H1 (cell line): ENCODE data around the gene GDPD5. TPM values are rescaled to one million over a fixed set of nuclear protein-coding genes. Genes with fewer than 3 reads are reported as not detected.

ENCODE experiments used
- CTCF ChIA-PET: fragments of 300-600 bp; sonication (Branson Sonifier 250); formaldehyde crosslinking; loops from one replicate; lab custom pipeline; 2021; ENCODE audit not compliant: partially characterized antibody; lab: Charles Lee
- POLR2A ChIA-PET: fragments of 300-600 bp; sonication (Branson Sonifier 250); formaldehyde crosslinking; loops from one replicate; lab custom pipeline; 2021; ENCODE audit warnings: inconsistent platforms; ENCODE audit not compliant: partially characterized antibody; lab: Charles Lee
- DNase-seq, 2 experiments: peaks; one replicate each; pipeline versions ENCODE4 v3.0.0 to v3.0.0-alpha.2; 2010 to 2022; ENCODE audit warnings: low spot score in 2 of 2, low read depth in 1 of 2, mixed read lengths in 1 of 2
- FAIRE-seq: peaks from 2 replicates; lab custom pipeline; 2011; peaks lifted over from hg19 to GRCh38; lab: Jason Lieb, UNC
- H2AFZ ChIP-seq: 2 replicates; pipeline ENCODE4 v1.8.1; 2012; ENCODE audit warnings: low read length, inconsistent platforms
- H2AK5ac ChIP-seq: 2 replicates; pipeline ENCODE4 v1.6.1; 2013; ENCODE audit warnings: low read depth, low read length
- H2BK120ac ChIP-seq: replicated peaks from 2 replicates; pipeline ENCODE3; 2013; ENCODE audit warnings: low read depth, low read length, inconsistent platforms
- H2BK12ac ChIP-seq: 2 replicates; pipeline ENCODE4 v1.6.1; 2013; ENCODE audit warnings: low read depth, low read length
- H2BK15ac ChIP-seq: 2 replicates; pipeline ENCODE4 v1.6.1; 2013; ENCODE audit warnings: low read length
- H2BK20ac ChIP-seq: 2 replicates; pipeline ENCODE4 v1.6.1; 2013; ENCODE audit warnings: low read length
- H2BK5ac ChIP-seq: 2 replicates; pipeline ENCODE4 v1.6.1; 2013; ENCODE audit warnings: low read depth, low read length
- H3K14ac ChIP-seq: 2 replicates; pipeline ENCODE4 v1.6.1; 2013; ENCODE audit warnings: inconsistent platforms; ENCODE audit not compliant: insufficient read length
- H3K18ac ChIP-seq: 2 replicates; pipeline ENCODE4 v1.6.1; 2013; ENCODE audit warnings: low read length; ENCODE audit errors: extremely low read depth
- H3K23ac ChIP-seq: 2 replicates; pipeline ENCODE4 v1.6.1; 2013; ENCODE audit warnings: inconsistent platforms; ENCODE audit not compliant: insufficient read length
- H3K23me2 ChIP-seq: 2 replicates; pipeline ENCODE4 v1.6.1; 2013; ENCODE audit warnings: low read depth, low read length
- H3K27ac ChIP-seq: 2 replicates; pipeline ENCODE4 v1.6.1; 2011; ENCODE audit warnings: low read depth, low read length, inconsistent platforms
- H3K27me3 ChIP-seq, 4 experiments: replicated peaks in 1 of 4; 1 replicate in 1 of 4; 2 replicates in 3 of 4; pipeline versions ENCODE4 v1.6.1 to v1.8.1; 2011 to 2013; ENCODE audit warnings: low read length in 3 of 4, mild to moderate bottlenecking in 3 of 4, inconsistent platforms in 2 of 4, mixed read lengths in 2 of 4, moderate library complexity in 1 of 4; ENCODE audit not compliant: control insufficient read depth in 3 of 4, insufficient read depth in 3 of 4; ENCODE audit errors: extremely low read depth in 1 of 4
- H3K36me3 ChIP-seq, 4 experiments: 2 replicates each; pipeline versions ENCODE4 v1.6.1 to v1.8.1; 2011 to 2013; ENCODE audit warnings: mild to moderate bottlenecking in 4 of 4, low read length in 3 of 4, moderate library complexity in 2 of 4, control low read depth in 1 of 4, inconsistent platforms in 1 of 4; ENCODE audit not compliant: insufficient read depth in 4 of 4, control insufficient read depth in 2 of 4
- H3K4ac ChIP-seq: replicated peaks from 2 replicates; pipeline ENCODE3; 2013; ENCODE audit warnings: low read length, low read depth, mixed read lengths, inconsistent platforms; ENCODE audit not compliant: insufficient read length
- H3K4me1 ChIP-seq, 4 experiments: replicated peaks in 1 of 4; 1 replicate in 1 of 4; 2 replicates in 3 of 4; pipeline versions ENCODE4 v1.6.1 to v1.8.1; 2011 to 2013; ENCODE audit warnings: low read length in 3 of 4, inconsistent platforms in 2 of 4, mixed read lengths in 1 of 4; ENCODE audit not compliant: insufficient read depth in 4 of 4, control insufficient read depth in 3 of 4
- H3K4me2 ChIP-seq, 2 experiments: 2 replicates each; pipeline versions ENCODE4 v1.6.1 to v1.8.1; 2011 to 2013; ENCODE audit warnings: low read depth in 2 of 2, low read length in 2 of 2, control low read depth in 1 of 2, inconsistent platforms in 1 of 2, mild to moderate bottlenecking in 1 of 2; ENCODE audit not compliant: insufficient read depth in 1 of 2
- H3K4me3 ChIP-seq, 4 experiments: fragments of 200-600, 300-600 bp in 1 of 4; sonication (generic), shearing (Covaris generic), sonication (Bioruptor Twin) in 1 of 4; 2 replicates each; pipeline versions ENCODE4 v1.5.1 to v1.8.1; 2011 to 2016; ENCODE audit warnings: low read length in 4 of 4, low read depth in 3 of 4, control low read depth in 2 of 4, inconsistent platforms in 2 of 4, mild to moderate bottlenecking in 2 of 4, mixed read lengths in 1 of 4, moderate library complexity in 1 of 4; ENCODE audit not compliant: insufficient read depth in 2 of 4; ENCODE audit errors: extremely low read depth in 1 of 4
- H3K56ac ChIP-seq: replicated peaks from 2 replicates; pipeline ENCODE3; 2013; ENCODE audit warnings: low read depth, mild to moderate bottlenecking, mixed read lengths, low read length, inconsistent platforms; ENCODE audit not compliant: insufficient read length
- H3K79me1 ChIP-seq: 2 replicates; pipeline ENCODE4 v1.6.1; 2013; ENCODE audit warnings: low read depth, low read length, control low read depth
- H3K79me2 ChIP-seq, 2 experiments: 2 replicates each; pipeline versions ENCODE4 v1.6.1 to v1.8.1; 2012 to 2013; ENCODE audit warnings: low read length in 2 of 2, mild to moderate bottlenecking in 2 of 2, inconsistent platforms in 1 of 2; ENCODE audit not compliant: insufficient read depth in 2 of 2, control insufficient read depth in 1 of 2
- H3K9ac ChIP-seq, 4 experiments: replicated peaks in 1 of 4; 1 replicate in 1 of 4; 2 replicates in 3 of 4; pipeline versions ENCODE4 v1.6.1 to v1.8.1; 2011 to 2013; ENCODE audit warnings: low read depth in 3 of 4, low read length in 3 of 4, control low read depth in 2 of 4, mild to moderate bottlenecking in 2 of 4, moderate library complexity in 2 of 4, inconsistent platforms in 1 of 4; ENCODE audit errors: extremely low read depth in 1 of 4
- H3K9me3 ChIP-seq, 2 experiments: 2 replicates each; pipeline versions ENCODE4 v1.6.1 to v1.8.1; 2012 to 2013; ENCODE audit warnings: mild to moderate bottlenecking in 2 of 2, moderate library complexity in 2 of 2, control low read depth in 1 of 2, inconsistent platforms in 1 of 2, low read depth in 1 of 2, low read length in 1 of 2, mixed read lengths in 1 of 2; ENCODE audit not compliant: insufficient read depth in 2 of 2
- H4K20me1 ChIP-seq, 2 experiments: replicated peaks in 1 of 2; 2 replicates each; pipeline versions ENCODE3 to v1.8.1; 2011 to 2013; ENCODE audit warnings: inconsistent platforms in 2 of 2, low read length in 2 of 2, mild to moderate bottlenecking in 1 of 2; ENCODE audit not compliant: insufficient read depth in 2 of 2, control insufficient read depth in 1 of 2
- H4K5ac ChIP-seq: 2 replicates; pipeline ENCODE4 v1.6.1; 2013; ENCODE audit warnings: low read length, low read depth, mixed read lengths, inconsistent platforms; ENCODE audit not compliant: insufficient read length
- H4K8ac ChIP-seq: 2 replicates; pipeline ENCODE4 v1.8.0; 2013; ENCODE audit warnings: mild to moderate bottlenecking, moderate library complexity, low read length, inconsistent platforms; ENCODE audit not compliant: insufficient read depth; ENCODE audit errors: extremely low read depth
- H4K91ac ChIP-seq: replicated peaks from 2 replicates; pipeline ENCODE3; 2013; ENCODE audit warnings: low read length, mixed read lengths, inconsistent platforms; ENCODE audit not compliant: insufficient read length
- ASH2L ChIP-seq: fragments of 200-600, 300-600 bp; sonication (generic); IDR thresholded peaks from one replicate; pipeline ENCODE4 v1.7.1; 2017; ENCODE audit warnings: low read length
- CTBP2 ChIP-seq: IDR thresholded peaks from 2 replicates; pipeline ENCODE4 v1.7.0; 2011; ENCODE audit warnings: borderline replicate concordance, mild to moderate bottlenecking, moderate library complexity, mixed read lengths, low read length; ENCODE audit not compliant: insufficient read depth, insufficient read length
- EP300 ChIP-seq, 2 experiments: IDR thresholded peaks; 1 replicate in 1 of 2; 2 replicates in 1 of 2; pipeline ENCODE4 v1.6.1; 2011 to 2012; ENCODE audit warnings: low read depth in 2 of 2, low read length in 2 of 2, mild to moderate bottlenecking in 2 of 2, borderline replicate concordance in 1 of 2, inconsistent platforms in 1 of 2, moderate library complexity in 1 of 2
- HDAC6 ChIP-seq: IDR thresholded peaks from one replicate; pipeline ENCODE4 v1.7.1; 2012; ENCODE audit warnings: low read depth, mild to moderate bottlenecking, inconsistent platforms, low read length, moderate library complexity
- KDM5A ChIP-seq: fragments of 200-600 bp; IDR thresholded peaks from 2 replicates; pipeline ENCODE4 v1.7.1; 2012; ENCODE audit warnings: mild to moderate bottlenecking, low read length, inconsistent platforms, mixed read lengths
- MAFK ChIP-seq: IDR thresholded peaks from 2 replicates; pipeline ENCODE4 v1.6.1; 2012; ENCODE audit warnings: low read depth, mild to moderate bottlenecking, improper control_type of control experiment, low read length
- NANOG ChIP-seq: IDR thresholded peaks from 2 replicates; pipeline ENCODE4 v1.6.1; 2011; ENCODE audit warnings: low read length, low read depth, mild to moderate bottlenecking, inconsistent platforms; ENCODE audit not compliant: insufficient read depth, poor library complexity, severe bottlenecking
- PHF8 ChIP-seq: fragments of 200-600 bp; sonication (generic); conservative IDR thresholded peaks from 2 replicates; pipeline ENCODE4 v1.7.1; 2012; ENCODE audit warnings: low read depth, mild to moderate bottlenecking, inconsistent platforms, low read length, moderate library complexity
- RFX5 ChIP-seq: IDR thresholded peaks from 2 replicates; pipeline ENCODE4 v1.6.1; 2011; ENCODE audit warnings: low read depth, low read length, improper control_type of control experiment, borderline replicate concordance
- SAP30 ChIP-seq: fragments of 300-600 bp; sonication (generic); IDR thresholded peaks from 2 replicates; pipeline ENCODE4 v1.7.1; 2012; ENCODE audit warnings: low read length, moderate library complexity, mild to moderate bottlenecking, inconsistent platforms; ENCODE audit not compliant: insufficient read depth, insufficient replicate concordance
- TCF12 ChIP-seq: IDR thresholded peaks from 2 replicates; pipeline ENCODE4 v1.6.1; 2011; ENCODE audit warnings: low read depth, mild to moderate bottlenecking, low read length
- WGBS, 2 experiments: shearing (Covaris generic) in 1 of 2; methylation state at CpG; one replicate each; pipeline versions ENCODE4 v1.1.6 to v1.1.7; 2013 to 2015; ENCODE audit warnings: low lambda C conversion rate in 2 of 2, mixed read lengths in 2 of 2, inconsistent platforms in 1 of 2, low coverage in 1 of 2, missing lambda C conversion rate in 1 of 2; ENCODE audit not compliant: insufficient replicate concordance in 2 of 2, insufficient coverage in 1 of 2, insufficient read length in 1 of 2; ENCODE audit errors: extremely low coverage in 1 of 2, missing lambda C conversion rate in 1 of 2; 5-methylcytosine and 5-hydroxymethylcytosine counted together
- polyA plus RNA-seq, 7 experiments: library from polyadenylated mRNA; depleted of rRNA in 3 of 7; stranded (reverse) in 5 of 7; unstranded in 2 of 7; fragments of >200 nt in 5 of 7; fragments of 200-250 nt in 2 of 7; gene quantifications; 1 replicate in 5 of 7; 2 replicates in 1 of 7; 4 replicates in 1 of 7; pipeline versions ENCODE4 v1.2.1 to v1.2.3, GENCODE V29; 2011 to 2013; ENCODE audit warnings: missing spikeins in 2 of 7, mixed read lengths in 2 of 7
- total RNA-seq: library from RNA; stranded (reverse); fragmentation: NEBNext Ultra II Directional; extraction: Animal tissue kit (Norgen Biotek cat#: 25700); gene quantifications from 2 replicates; pipeline ENCODE4 v1.2.1, GENCODE V29; 2021

The GDPD5 gene
- total and polyA plus RNA-seq, 2 of the 8 experiments (the other 6 are each of a cell fraction or from before 2014, with no cell fraction given), result 7.8 to 8.6 TPM

DNA sequence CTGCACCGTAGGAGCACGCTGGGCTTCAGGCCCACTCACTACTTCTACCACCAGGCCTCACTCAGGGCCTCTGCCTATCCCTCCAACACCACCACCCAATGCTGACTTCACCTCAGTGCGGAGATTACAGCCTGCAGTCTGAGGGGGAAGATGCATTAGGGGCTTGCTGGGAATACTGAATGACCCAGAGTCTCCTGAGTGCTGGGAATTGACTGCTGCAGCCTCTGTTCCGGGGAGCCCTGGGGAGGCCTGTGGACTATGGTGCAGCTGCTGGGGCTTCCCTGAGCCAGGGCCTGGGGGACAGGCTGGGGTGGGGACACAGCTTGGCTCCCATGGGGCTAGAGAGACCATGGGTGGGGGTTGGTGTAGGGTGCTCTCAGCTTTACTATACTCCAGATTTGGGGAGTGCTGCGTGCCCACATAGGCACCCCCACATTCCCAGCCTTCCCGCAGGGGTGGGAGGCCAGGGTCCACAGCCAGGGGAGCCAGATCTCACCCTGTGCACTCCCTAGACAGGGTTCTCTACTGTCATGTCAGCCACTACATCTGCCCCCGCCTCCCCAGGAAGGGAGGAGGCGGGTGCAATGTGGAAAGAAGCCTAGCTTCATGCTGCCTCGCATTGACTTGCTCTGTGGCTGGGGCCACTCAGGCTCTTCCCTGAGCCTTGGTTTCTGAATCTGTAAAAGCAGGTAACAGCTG is 44.4 kb downstream of the GDPD5 start:
- H2BK12ac ChIP-seq, result no peak overlapping the region
- no peaks in the 10 kb centered on the region for H3K23me2 ChIP-seq
- H2AK5ac ChIP-seq, result no peak overlapping the region
- H3K4ac ChIP-seq, result no peak overlapping the region
- no peaks in the 10 kb centered on the region; a peak in 2 of 7 replicates for H3K4me1 ChIP-seq
- no peak overlapping the region for H3K56ac ChIP-seq
- no peak overlapping the region for H4K91ac ChIP-seq
- 91% methylated on average over 9 of the region's 9 CpGs; no CpG with 5 or more reads in 1 of the 2 experiments for WGBS, 2 experiments
- no peak overlapping the region for H3K27ac ChIP-seq
- H4K5ac ChIP-seq, result no peak overlapping the region
- no peak for FAIRE-seq
- no peak overlapping the region for H3K4me2 ChIP-seq
- no peak overlapping the region for H4K8ac ChIP-seq
- no peaks in the 10 kb centered on the region for H4K20me1 ChIP-seq
- no peaks in the 10 kb centered on the region for H3K79me2 ChIP-seq
- H3K18ac ChIP-seq, result no peak overlapping the region
- no peaks in the 10 kb centered on the region for H3K9me3 ChIP-seq
- H2BK5ac ChIP-seq, result no peak overlapping the region
- no peaks in the 10 kb centered on the region for H3K27me3 ChIP-seq
- no peak overlapping the region for H2BK15ac ChIP-seq
- H3K36me3 ChIP-seq, result no peaks in the 10 kb centered on the region
- H3K79me1 ChIP-seq, result no peaks in the 10 kb centered on the region; the same call in 1 of the 2 replicates
- no peak overlapping the region for H3K4me3 ChIP-seq
- H2BK120ac ChIP-seq, result no peak overlapping the region
- ChIA-PET POLR2A (interaction anchor here (1.0 to 1.3 kb wide), 2 partner anchors 14 to 94 kb away, joined by 3 read pairs; no protein-coding TSS in a partner anchor), CTCF (interaction anchor here (0.6 to 21.4 kb wide), 12 partner anchors 9 to 93 kb away, joined by 3 to 176 read pairs (median 3); partner anchors contain the start of gene GDPD5)
- no peak overlapping the region for H3K23ac ChIP-seq
- H3K9ac ChIP-seq, result no peak overlapping the region
- H2AFZ ChIP-seq, result no peak overlapping the region
- no peak overlapping the region for H3K14ac ChIP-seq
- no peak overlapping the region for H2BK20ac ChIP-seq
- DNase-seq, result no peak
- TF ChIP-seq SAP30, result no peak
- TF ChIP-seq NANOG, result no peak
- TF ChIP-seq KDM5A, result no peak
- TF ChIP-seq ASH2L, result no peak
- TF ChIP-seq CTBP2, result no peak
- TF ChIP-seq EP300 (IDR thresholded peaks at IDR 0.05; ENCODE audit: borderline replicate concordance in 1 of 2, low read depth in 2 of 2, low read length in 2 of 2), result no peak
- no peak for TF ChIP-seq HDAC6
- no peak for TF ChIP-seq PHF8
- no peak for TF ChIP-seq TCF12
- TF ChIP-seq MAFK, result no peak
- no peak for TF ChIP-seq RFX5
